Fibroblast of villous mesenchyme (primary cell): Measurements from ENCODE around the gene HNRNPDL. TPM values are rescaled to one million over a fixed set of nuclear protein-coding genes. Genes with fewer than 3 reads are reported as not detected.

Experiments
- DNase-seq: peaks from one replicate; pipeline ENCODE4 v3.0.0-alpha.2; 2010; ENCODE audit warnings: low read depth
- H3K4me3 ChIP-seq: 2 replicates; pipeline ENCODE4 v1.5.1; 2011; ENCODE audit warnings: low read depth, mild to moderate bottlenecking, low read length
- CTCF ChIP-seq: IDR thresholded peaks from 2 replicates; pipeline ENCODE4 v1.5.1; 2012; ENCODE audit warnings: low read depth, mild to moderate bottlenecking, low read length; ENCODE audit not compliant: insufficient read depth
- small RNA-seq: library from RNA; depleted of rRNA; stranded (forward); fragments of <200 nt; gene quantifications from one replicate; pipeline ENCODE3, GENCODE V24; 2012
- total RNA-seq: library from RNA; depleted of rRNA; stranded (reverse); fragments of >200 nt; gene quantifications from 2 replicates; pipeline ENCODE4 v1.2.3, GENCODE V29; 2012

HNRNPDL gene
- total RNA-seq, 1 donor, result 188 TPM

GRCh38 chr4:82376109-82376508, 54.2 kb downstream of the HNRNPDL start:
- TF ChIP-seq CTCF, result no peak
- DNase-seq, result no peak
- H3K4me3 ChIP-seq, result no peak overlapping the region

- peak within 1 kb of the TSS; percentile 100 for H3K4me3 ChIP-seq
- TF ChIP-seq CTCF, result no peak
- peak; percentile 100 for DNase-seq
Measured at GRCh38 chr4:82373816-82374625, 56.2 kb downstream of the HNRNPDL start, which contains the start of gene HNRNPD. TSS of gene HNRNPD (minus strand) at chr4:82373991. CDS start at chr4:82373678, 313 bp downstream.

GRCh38 chr4:82373486-82373815, 56.8 kb downstream of the HNRNPDL start:
- H3K4me3 ChIP-seq, result peak overlapping the region; percentile 100
- no peak for DNase-seq
- TF ChIP-seq CTCF, result no peak

Small RNA genes within 50 kb of the gene (small RNA-seq; reads per million reads assigned to genes)
- not detected for gene RF00150

Other genes with a start within 250 kb of the HNRNPDL start
- gene HNRNPD, start 56.5 kb downstream of the HNRNPDL start, total RNA-seq, result 25.0 and 27.1 TPM in 2 replicates
- gene ENOPH1, start 128 bp upstream of the HNRNPDL start, total RNA-seq, result 36.7 TPM in 2 replicates
- gene TMEM150C, start 131.5 kb upstream of the HNRNPDL start, total RNA-seq, result under 0.01 and 0.43 TPM in 2 replicates